Measurements from ENCODE around the gene SDR42E1. TPM values are rescaled to one million over a fixed set of nuclear protein-coding genes. Genes with fewer than 3 reads are reported as not detected.

SDR42E1 gene
- total and polyA plus RNA-seq, 4 donors, result 1.9 to 6.5 (median 3.3) TPM

GRCh38 chr16:81945665-81946064, 65.6 kb downstream of the SDR42E1 start:
- DNase-seq (ENCODE audit: low spot score), result no peak
- Histone ChIP-seq H3K27me3 (ENCODE audit: control insufficient read depth in 4 of 4, insufficient read depth in 4 of 4, low read length in 3 of 4) (no peaks in the 10 kb centered on the region), H3K27ac (ENCODE audit: low read depth in 1 of 2, low read length in 2 of 2) (no peak overlapping the region), H3K4me3 (ENCODE audit: low read depth in 1 of 3, low read length in 3 of 3) (no peak overlapping the region), H3K36me3 (ENCODE audit: control insufficient read depth in 4 of 4, insufficient read depth in 3 of 4, low read depth in 1 of 4, low read length in 3 of 4) (peaks cover 0 to 52% (median 44%) of the 10 kb centered on the region in 4 donors), H3K9me3 (ENCODE audit: control insufficient read depth in 4 of 4, low read length in 3 of 4) (peaks cover 0 to under 1% (median 0%) of the 10 kb centered on the region in 4 donors), H3K4me1 (ENCODE audit: control insufficient read depth in 4 of 4, insufficient read depth in 4 of 4, low read length in 3 of 4) (no peaks in the 10 kb centered on the region), H3K9ac (ENCODE audit: low read depth in 1 of 2, low read length in 2 of 2) (no peak overlapping the region)
- TF ChIP-seq GABPA (IDR thresholded peaks at IDR 0.05 in 1 of 2, conservative IDR thresholded peaks at IDR 0.05 in 1 of 2) (no peak), ATF3 (IDR thresholded peaks at IDR 0.05) (no peak), NR2F2 (IDR thresholded peaks at IDR 0.05) (no peak), FOXA2 (IDR thresholded peaks at IDR 0.05) (no peak), REST (IDR thresholded peaks at IDR 0.05) (no peak), MAX (IDR thresholded peaks at IDR 0.05) (no peak), SP1 (IDR thresholded peaks at IDR 0.05) (no peak), EGR1 (IDR thresholded peaks at IDR 0.05; ENCODE audit: low read depth in 2 of 2) (no peak), JUND (IDR thresholded peaks at IDR 0.05) (no peak), CTCF (IDR thresholded peaks at IDR 0.05; ENCODE audit: low read depth, low read length, missing input control) (no peak), FOXA1 (IDR thresholded peaks at IDR 0.05) (no peak), HNF4A (conservative IDR thresholded peaks at IDR 0.05) (no peak), ZBTB33 (IDR thresholded peaks at IDR 0.05) (no peak), RXRA (IDR thresholded peaks at IDR 0.05) (no peak), RAD21 (IDR thresholded peaks at IDR 0.05) (no peak), TAF1 (conservative IDR thresholded peaks at IDR 0.05) (no peak), YY1 (IDR thresholded peaks at IDR 0.05) (no peak), HNF4G (IDR thresholded peaks at IDR 0.05) (no peak)
- WGBS, result 98% methylated on average over 1 of the region's 1 CpG
